ENCODE data around the gene DNAJB7.
"Not testable (repeated sequence)": the region's sequence is repeated elsewhere in the genome, so short reads cannot be mapped to it uniquely, and the experiment has no call there.

DNAJB7 gene

GRCh38 chr22:40834619-40835018 is 27.3 kb downstream of the DNAJB7 start:
- Histone ChIP-seq H3K4me3 (ENCODE audit: low read depth, low read length) (no peak overlapping the region), H3K9me3 (ENCODE audit: control insufficient read depth, insufficient read depth, low read length) (no peaks in the 10 kb centered on the region), H3K9ac (ENCODE audit: low read depth, low read length) (no peak overlapping the region), H3K36me3 (ENCODE audit: control insufficient read depth, insufficient read depth, low read length) (peaks cover 26% of the 10 kb centered on the region), H3K4me1 (ENCODE audit: control insufficient read depth, insufficient read depth, low read length) (no peaks in the 10 kb centered on the region), H3K27me3 (ENCODE audit: control insufficient read depth, insufficient read depth, low read length) (no peaks in the 10 kb centered on the region)

- Histone ChIP-seq H3K36me3 (ENCODE audit: control insufficient read depth, insufficient read depth, low read length) (peaks cover 6% of the 10 kb centered on the region), H3K4me1 (ENCODE audit: control insufficient read depth, insufficient read depth, low read length) (peaks cover 4% of the 10 kb centered on the region), H3K27me3 (ENCODE audit: control insufficient read depth, insufficient read depth, low read length) (no peaks in the 10 kb centered on the region), H3K4me3 (ENCODE audit: low read depth, low read length) (no peak overlapping the region), H3K9me3 (ENCODE audit: control insufficient read depth, insufficient read depth, low read length) (no peaks in the 10 kb centered on the region), H3K9ac (ENCODE audit: low read depth, low read length) (no peak overlapping the region)
Observed at GRCh38 chr22:40829131-40829530, 32.8 kb downstream of the DNAJB7 start.

- Histone ChIP-seq H3K27me3 (ENCODE audit: control insufficient read depth, insufficient read depth, low read length) (no peaks in the 10 kb centered on the region), H3K4me3 (ENCODE audit: low read depth, low read length) (no peak overlapping the region), H3K9ac (ENCODE audit: low read depth, low read length) (no peak overlapping the region), H3K4me1 (ENCODE audit: control insufficient read depth, insufficient read depth, low read length) (peaks cover 4% of the 10 kb centered on the region), H3K9me3 (ENCODE audit: control insufficient read depth, insufficient read depth, low read length) (no peaks in the 10 kb centered on the region), H3K36me3 (ENCODE audit: control insufficient read depth, insufficient read depth, low read length) (peaks cover 4% of the 10 kb centered on the region)
Observed at GRCh38 chr22:40826984-40827741, 34.8 kb downstream of the DNAJB7 start.

GRCh38 chr22:40826292-40826691 is 35.6 kb downstream of the DNAJB7 start:
- H3K9ac ChIP-seq (ENCODE audit: low read depth, low read length); H3K4me1 ChIP-seq (ENCODE audit: control insufficient read depth, insufficient read depth, low read length); H3K4me3 ChIP-seq (ENCODE audit: low read depth, low read length); H3K9me3 ChIP-seq (ENCODE audit: control insufficient read depth, insufficient read depth, low read length); H3K36me3 ChIP-seq (ENCODE audit: control insufficient read depth, insufficient read depth, low read length); H3K27me3 ChIP-seq (ENCODE audit: control insufficient read depth, insufficient read depth, low read length): not testable (repeated sequence)

GRCh38 chr22:40823426-40823825 is 38.5 kb downstream of the DNAJB7 start:
- no peak overlapping the region for H3K9ac ChIP-seq (ENCODE audit: low read depth, low read length)
- no peaks in the 10 kb centered on the region for H3K36me3 ChIP-seq (ENCODE audit: control insufficient read depth, insufficient read depth, low read length)
- no peaks in the 10 kb centered on the region for H3K9me3 ChIP-seq (ENCODE audit: control insufficient read depth, insufficient read depth, low read length)
- no peak overlapping the region for H3K4me3 ChIP-seq (ENCODE audit: low read depth, low read length)
- H3K27me3 ChIP-seq (ENCODE audit: control insufficient read depth, insufficient read depth, low read length), result no peaks in the 10 kb centered on the region
- H3K4me1 ChIP-seq (ENCODE audit: control insufficient read depth, insufficient read depth, low read length), result peaks cover 4% of the 10 kb centered on the region

- H3K9ac ChIP-seq (ENCODE audit: low read depth, low read length), result peak overlapping the region; percentile 42
- peaks cover 2% of the 10 kb centered on the region for H3K4me1 ChIP-seq (ENCODE audit: control insufficient read depth, insufficient read depth, low read length)
- H3K27me3 ChIP-seq (ENCODE audit: control insufficient read depth, insufficient read depth, low read length), result no peaks in the 10 kb centered on the region
- peak overlapping the region; percentile 47 for H3K4me3 ChIP-seq (ENCODE audit: low read depth, low read length)
- no peaks in the 10 kb centered on the region for H3K36me3 ChIP-seq (ENCODE audit: control insufficient read depth, insufficient read depth, low read length)
- H3K9me3 ChIP-seq (ENCODE audit: control insufficient read depth, insufficient read depth, low read length), result no peaks in the 10 kb centered on the region
Observed at GRCh38 chr22:40819599-40820140, 42.2 kb downstream of the DNAJB7 start.

GRCh38 chr22:40818747-40819598 is 42.9 kb downstream of the DNAJB7 start, which contains the start of gene SLC25A17:
TSS of gene SLC25A17 (minus strand) at chr22:40819346. CDS start at chr22:40819248, 98 bp downstream.
- no peaks in the 10 kb centered on the region for H3K36me3 ChIP-seq (ENCODE audit: control insufficient read depth, insufficient read depth, low read length)
- H3K27me3 ChIP-seq (ENCODE audit: control insufficient read depth, insufficient read depth, low read length), result no peaks in the 10 kb centered on the region
- peaks cover 2% of the 10 kb centered on the region for H3K4me1 ChIP-seq (ENCODE audit: control insufficient read depth, insufficient read depth, low read length)
- H3K4me3 ChIP-seq (ENCODE audit: low read depth, low read length), result peak within 1 kb of the TSS; percentile 97
- no peaks in the 10 kb centered on the region for H3K9me3 ChIP-seq (ENCODE audit: control insufficient read depth, insufficient read depth, low read length)
- H3K9ac ChIP-seq (ENCODE audit: low read depth, low read length), result peak within 1 kb of the TSS; percentile 88

- Histone ChIP-seq H3K9ac (ENCODE audit: low read depth, low read length) (no peak overlapping the region), H3K9me3 (ENCODE audit: control insufficient read depth, insufficient read depth, low read length) (no peaks in the 10 kb centered on the region), H3K4me3 (ENCODE audit: low read depth, low read length) (peak overlapping the region; percentile 97), H3K36me3 (ENCODE audit: control insufficient read depth, insufficient read depth, low read length) (no peaks in the 10 kb centered on the region), H3K27me3 (ENCODE audit: control insufficient read depth, insufficient read depth, low read length) (no peaks in the 10 kb centered on the region), H3K4me1 (ENCODE audit: control insufficient read depth, insufficient read depth, low read length) (peaks cover 2% of the 10 kb centered on the region)
Observed at GRCh38 chr22:40818192-40818746, 43.6 kb downstream of the DNAJB7 start.

- Histone ChIP-seq H3K27me3 (ENCODE audit: control insufficient read depth, insufficient read depth, low read length) (no peaks in the 10 kb centered on the region), H3K9ac (ENCODE audit: low read depth, low read length) (no peak overlapping the region), H3K9me3 (ENCODE audit: control insufficient read depth, insufficient read depth, low read length) (no peaks in the 10 kb centered on the region), H3K36me3 (ENCODE audit: control insufficient read depth, insufficient read depth, low read length) (no peaks in the 10 kb centered on the region), H3K4me1 (ENCODE audit: control insufficient read depth, insufficient read depth, low read length) (peaks cover 2% of the 10 kb centered on the region), H3K4me3 (ENCODE audit: low read depth, low read length) (peak overlapping the region; percentile 5)
Observed at GRCh38 chr22:40817737-40818136, 44.2 kb downstream of the DNAJB7 start.

- no peaks in the 10 kb centered on the region for H3K9me3 ChIP-seq (ENCODE audit: control insufficient read depth, insufficient read depth, low read length)
- peaks cover 2% of the 10 kb centered on the region for H3K4me1 ChIP-seq (ENCODE audit: control insufficient read depth, insufficient read depth, low read length)
- H3K4me3 ChIP-seq (ENCODE audit: low read depth, low read length), result no peak overlapping the region
- H3K9ac ChIP-seq (ENCODE audit: low read depth, low read length), result no peak overlapping the region
- no peaks in the 10 kb centered on the region for H3K36me3 ChIP-seq (ENCODE audit: control insufficient read depth, insufficient read depth, low read length)
- no peaks in the 10 kb centered on the region for H3K27me3 ChIP-seq (ENCODE audit: control insufficient read depth, insufficient read depth, low read length)
Observed at GRCh38 chr22:40813912-40814315, 48.0 kb downstream of the DNAJB7 start.
